Suppressor macrophage treated with lipopolysaccharide for 1 hour (primary cell): Measurements from ENCODE around the gene ZNF736.
"Not testable (repeated sequence)": the region's sequence is repeated elsewhere in the genome, so short reads cannot be mapped to it uniquely, and the experiment has no call there.

Source experiments
- DNase-seq, 3 donors: peaks; one replicate each; pipeline ENCODE4 v3.0.0-alpha.2; 2020 to 2022

The ZNF736 gene

DNA sequence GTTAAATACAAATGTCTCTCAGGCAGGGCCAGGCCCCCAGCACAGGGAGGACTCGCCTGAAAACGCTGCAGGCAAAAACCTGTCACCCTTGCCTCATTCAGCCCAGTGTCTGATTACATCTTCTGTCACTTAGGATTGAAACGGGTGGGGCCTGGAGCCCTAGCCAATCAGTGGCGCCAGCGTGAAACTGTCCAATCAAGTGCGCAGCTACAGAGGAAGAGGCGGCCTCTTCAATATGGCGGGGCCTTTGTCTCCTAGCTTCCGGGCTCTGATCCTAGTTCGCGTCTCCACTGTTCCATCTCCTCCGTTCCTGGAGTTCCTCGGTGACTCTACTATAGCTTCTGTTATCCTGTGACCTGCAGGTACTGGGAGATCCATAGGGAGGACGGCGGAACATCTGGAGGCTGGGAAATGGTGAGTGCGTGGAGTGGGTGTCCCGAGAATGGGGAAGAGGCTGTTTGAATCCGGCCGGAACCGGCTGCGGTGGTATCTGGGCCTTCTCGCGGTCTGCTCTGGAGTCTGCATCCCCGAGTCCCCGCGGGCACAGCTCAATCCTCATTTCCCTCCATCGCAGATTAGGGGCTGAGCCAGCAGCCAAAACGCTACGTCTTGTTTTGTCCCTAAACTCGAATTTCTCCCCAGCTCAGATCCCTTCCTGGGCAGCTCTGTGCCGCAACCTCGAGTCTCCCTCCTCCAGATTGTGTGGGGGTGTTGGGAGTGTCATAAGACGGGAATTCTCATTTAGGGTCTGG lies at the start of gene ZNF736:
ZNF736 (plus strand) TSS at position 222 of the 752 bp plus-strand sequence; CDS start at position 412, 190 bp downstream.
- DNase-seq: peak; percentile 93 to 95 (median 94)

DNA sequence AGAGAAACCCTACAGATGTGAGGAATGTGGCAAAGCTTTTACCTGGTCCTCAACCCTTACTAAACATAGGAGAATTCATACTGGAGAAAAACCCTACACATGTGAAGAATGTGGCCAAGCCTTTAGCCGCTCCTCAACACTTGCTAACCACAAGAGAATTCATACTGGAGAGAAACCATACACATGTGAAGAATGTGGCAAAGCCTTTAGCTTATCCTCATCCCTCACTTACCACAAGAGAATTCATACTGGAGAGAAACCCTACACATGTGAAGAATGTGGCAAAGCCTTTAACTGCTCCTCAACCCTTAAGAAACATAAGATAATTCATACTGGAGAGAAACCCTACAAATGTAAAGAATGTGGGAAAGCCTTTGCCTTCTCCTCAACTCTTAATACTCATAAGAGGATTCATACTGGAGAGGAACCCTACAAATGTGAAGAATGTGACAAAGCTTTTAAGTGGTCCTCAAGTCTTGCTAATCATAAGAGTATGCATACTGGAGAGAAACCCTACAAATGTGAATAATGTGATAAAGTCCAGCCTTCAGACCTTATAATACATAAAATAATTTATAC lies 47.3 kb upstream of the ZNF736 start:
- DNase-seq: no peak

DNA sequence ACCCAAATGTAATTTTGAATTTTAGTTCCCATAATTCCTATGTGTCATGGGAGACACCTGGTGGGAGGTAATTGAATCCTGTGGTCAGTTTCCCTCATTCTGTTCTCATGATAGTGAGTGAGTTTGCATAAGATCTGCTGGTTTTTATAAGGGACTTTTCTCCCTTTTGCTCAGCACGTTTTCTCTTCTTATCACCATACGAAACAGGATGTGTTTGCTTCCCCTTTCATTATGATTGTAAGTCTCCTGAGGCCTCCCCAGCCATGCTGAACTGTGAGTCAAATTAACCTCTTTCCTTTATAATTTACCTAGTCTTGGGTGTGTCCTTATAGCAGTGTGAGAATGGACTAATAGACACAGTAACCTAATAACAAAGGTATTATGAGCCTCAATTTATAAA lies 36.1 kb upstream of the ZNF736 start:
- no peak for DNase-seq

DNA sequence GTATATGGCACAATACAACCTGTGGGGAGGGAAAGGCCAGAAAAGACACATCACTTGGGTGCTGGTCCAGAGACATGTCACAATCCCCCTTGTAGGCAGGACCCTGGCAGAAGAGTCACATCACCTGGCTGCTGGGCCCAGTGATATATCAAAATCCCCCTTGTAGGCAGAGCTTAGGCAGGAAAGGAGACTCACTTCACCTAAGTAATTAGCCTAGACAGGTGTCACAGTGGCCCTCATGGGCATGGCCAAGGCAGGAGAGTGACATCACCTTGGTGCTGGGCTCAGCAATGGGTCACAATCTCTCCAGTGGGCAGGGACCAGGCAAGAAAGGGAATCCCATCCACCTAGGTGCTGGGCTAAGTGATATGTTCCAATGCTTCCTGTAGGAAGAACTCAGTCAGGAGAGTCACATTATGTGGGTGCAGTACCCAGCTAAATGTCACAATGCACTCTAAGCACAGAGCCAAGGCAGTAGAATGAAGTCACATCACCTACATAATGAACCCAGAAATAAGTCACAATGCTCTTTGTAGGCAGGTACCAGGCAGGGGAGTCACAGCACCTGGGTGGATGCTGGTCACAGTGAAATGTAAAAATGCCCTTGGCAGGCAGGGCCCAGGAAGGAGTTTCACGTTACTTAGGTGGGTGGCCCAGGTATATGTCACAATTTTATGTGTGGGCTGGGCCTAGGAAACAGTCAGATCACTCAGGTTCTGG lies 18.9 kb upstream of the ZNF736 start:
- DNase-seq: no peak

DNA sequence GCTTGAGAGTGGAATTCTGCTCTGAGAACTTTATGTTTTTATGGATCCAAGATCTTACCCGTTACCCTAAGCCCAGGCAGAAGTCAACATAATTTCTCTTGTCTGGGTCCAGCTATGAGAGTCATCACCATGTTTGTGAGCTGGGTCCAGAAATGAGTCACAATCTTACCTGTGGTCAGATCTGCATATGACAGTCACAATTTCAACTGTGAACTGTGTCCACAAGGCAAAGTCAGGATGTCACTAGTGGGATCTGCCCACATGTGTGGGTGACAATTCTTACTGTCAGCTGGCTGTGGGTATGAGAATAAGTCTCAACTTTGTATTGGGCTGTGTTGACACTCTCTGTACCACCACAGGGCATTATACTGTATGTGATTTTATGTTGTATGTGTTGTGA lies 16.3 kb upstream of the ZNF736 start:
- DNase-seq: not testable (repeated sequence)

DNA sequence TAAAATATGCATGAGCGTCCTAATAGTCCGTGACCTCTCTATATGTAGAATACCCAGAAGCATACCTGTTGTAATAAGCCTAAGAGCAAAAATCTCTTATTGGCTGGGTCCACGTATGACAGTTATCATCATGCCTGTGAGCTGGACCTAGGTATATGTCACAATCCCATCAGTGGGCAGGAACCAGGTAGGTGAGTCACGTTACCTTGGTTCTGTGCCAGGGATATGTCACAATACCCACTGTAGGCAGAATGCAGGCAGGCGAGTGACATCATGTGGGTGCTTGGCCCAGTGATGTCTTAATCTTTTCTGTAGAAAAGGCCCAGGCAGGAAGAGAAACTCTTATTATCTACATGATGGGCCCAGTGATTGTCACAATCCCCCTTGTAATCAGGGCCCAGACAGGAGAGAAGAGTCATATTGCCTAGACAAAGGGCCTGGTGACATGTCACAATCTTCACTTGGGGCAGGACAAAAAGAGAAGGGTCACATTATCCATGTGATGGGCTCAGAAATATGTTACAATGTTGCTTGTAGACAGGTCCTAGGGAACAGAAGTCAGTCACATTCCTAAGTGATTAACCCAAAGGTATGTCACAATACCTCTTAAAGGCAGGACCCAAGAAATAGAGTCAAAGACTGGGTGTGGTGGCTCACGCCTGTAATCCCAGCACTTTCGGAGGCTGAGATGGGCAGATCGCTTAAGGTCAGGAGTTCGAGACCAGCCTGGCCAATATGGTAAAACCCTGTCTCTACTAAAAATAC lies 12.9 kb upstream of the ZNF736 start:
- no peak for DNase-seq

DNA sequence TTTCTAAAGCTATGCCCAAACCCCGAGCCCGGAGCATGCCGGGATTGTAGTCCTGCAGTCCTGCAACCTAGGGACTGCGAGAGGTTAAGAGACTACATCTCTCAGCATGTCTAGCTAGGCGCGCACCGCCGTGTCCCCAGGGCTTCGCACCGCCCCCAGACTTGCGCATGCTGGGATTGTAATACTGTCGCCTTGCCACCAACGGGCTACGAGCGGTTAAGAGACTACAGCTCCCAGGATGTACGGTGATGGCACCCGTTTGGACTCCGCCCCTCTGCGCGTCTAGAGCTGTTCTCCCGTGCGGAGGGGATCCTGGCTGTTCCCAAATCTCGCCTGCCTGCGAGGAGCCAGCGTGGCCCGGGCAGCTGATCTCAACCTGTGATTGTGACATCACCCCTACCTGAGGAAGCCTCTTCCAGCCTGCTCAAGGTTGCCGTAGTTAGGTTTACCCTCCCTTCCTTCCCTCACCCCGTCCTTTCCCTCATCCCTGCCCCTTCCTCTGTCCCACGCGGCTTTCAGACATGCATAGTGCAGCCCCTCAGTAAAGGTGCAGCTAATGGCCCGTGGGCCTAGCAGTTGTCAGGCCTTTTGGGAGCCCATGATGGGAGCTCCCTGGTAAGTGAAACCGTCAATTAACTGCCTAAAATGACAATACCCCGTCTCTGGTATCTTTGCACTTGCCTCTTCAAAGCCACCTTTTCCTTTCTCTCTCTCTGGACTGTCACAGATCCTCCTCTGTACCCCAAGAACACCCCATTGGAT lies 6.3 kb upstream of the ZNF736 start:
- peak; percentile 92 to 94 (median 93) for DNase-seq

DNA sequence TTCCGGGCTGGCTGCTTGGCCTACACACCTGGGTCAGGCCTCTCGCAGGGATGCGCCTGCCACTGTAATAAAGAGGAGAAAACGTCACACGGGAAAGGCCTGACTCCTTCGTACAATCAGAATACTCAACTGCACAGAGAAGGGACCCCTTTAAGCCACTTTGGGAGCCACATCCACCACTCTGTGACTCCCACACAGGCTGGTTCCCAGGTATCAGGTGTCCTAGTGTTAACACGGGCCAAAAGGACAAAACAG lies 5.8 kb upstream of the ZNF736 start:
- DNase-seq: no peak

DNA sequence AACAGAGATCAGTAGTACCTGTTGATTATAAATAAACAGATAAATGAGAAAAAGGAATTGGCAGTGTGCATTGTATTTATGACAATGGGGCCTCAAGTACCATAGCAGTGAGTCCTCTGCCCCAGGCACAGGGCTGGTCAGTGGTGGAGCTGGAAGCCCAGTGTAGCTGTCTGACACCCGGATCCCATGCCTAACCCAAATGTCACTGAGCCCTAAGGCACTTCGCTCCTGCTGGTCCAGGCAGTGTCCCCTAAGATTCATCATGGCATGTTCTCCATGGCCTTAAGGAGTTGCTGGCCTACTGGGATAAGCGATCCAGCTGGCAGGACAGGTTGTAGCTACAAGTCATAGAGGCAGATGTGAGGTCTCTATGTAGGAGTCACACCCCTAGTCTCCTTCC lies 3.3 kb upstream of the ZNF736 start:
- DNase-seq: no peak

DNA sequence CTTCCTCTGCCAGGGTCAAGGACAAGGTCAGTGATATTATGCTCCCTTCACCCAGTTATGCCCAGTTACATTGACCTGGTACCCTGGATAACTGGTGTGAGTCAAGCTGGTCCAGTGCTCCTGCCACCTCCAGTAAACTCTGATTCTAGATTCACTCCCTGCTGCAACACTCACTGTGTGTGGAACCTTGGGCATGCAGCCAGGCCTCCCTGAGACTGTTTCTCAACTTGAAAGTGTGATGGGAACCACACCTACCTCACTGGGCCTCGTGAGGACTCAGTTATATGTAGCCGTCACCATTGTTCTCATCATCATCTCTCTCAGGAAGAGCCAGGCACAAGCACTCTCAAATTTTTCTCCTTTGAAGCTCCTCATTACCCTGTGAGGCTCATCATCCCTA lies 935 bp upstream of the ZNF736 start:
- no peak for DNase-seq

DNA sequence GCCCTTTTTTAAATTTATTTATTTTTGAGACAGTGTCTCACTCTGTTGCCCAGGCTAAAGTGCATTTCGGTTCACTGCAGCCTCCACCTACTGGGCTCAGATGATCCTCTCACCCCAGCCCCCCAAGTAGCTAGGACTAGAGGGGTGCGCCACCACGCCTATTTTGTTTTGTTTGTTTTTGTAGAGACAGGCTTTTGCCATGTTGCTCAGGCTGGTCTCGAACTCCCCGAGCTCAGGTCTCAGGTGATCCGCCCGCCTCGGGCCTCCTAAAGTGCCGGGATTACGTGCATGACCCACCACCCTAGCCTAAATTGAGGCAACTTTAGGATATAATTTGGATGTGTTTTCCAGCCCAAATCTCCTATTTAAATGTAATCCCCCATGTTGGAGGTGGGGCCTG lies 805 bp downstream of the ZNF736 start:
- DNase-seq: no peak

DNA sequence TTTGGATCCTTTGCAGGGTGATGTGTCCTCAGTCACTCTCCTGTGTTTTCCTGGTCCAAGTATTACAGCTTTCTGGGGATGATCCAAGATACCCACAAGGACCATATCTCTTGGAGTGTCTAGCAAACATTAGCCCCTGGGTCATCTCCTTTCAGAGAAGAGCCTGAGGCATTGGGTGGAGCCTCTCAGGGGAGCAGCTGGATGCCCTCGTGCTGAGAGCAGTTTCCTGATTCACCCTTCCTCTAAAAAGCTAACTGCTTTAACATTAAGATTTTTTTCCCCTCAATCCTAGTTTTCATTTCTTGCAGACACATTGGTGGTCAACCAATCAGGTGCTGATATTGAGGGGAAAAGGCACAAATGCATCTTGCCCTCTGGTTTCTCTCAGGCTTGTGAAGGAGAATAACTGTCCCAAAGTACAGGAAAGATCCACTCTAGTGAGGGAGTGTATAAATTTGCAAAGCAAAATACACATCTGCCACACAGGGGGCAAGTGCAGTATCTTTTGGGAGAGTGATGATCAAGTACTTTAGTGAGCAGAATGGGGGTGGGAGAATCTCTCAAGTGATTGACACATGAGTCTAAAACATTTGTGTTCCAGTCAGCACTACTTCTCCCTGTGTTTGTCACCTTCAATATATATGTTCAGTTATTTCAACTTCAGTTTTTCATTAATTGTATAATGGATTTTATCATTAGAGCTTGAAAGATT lies 2.4 kb downstream of the ZNF736 start:
- DNase-seq: not testable (repeated sequence)

DNA sequence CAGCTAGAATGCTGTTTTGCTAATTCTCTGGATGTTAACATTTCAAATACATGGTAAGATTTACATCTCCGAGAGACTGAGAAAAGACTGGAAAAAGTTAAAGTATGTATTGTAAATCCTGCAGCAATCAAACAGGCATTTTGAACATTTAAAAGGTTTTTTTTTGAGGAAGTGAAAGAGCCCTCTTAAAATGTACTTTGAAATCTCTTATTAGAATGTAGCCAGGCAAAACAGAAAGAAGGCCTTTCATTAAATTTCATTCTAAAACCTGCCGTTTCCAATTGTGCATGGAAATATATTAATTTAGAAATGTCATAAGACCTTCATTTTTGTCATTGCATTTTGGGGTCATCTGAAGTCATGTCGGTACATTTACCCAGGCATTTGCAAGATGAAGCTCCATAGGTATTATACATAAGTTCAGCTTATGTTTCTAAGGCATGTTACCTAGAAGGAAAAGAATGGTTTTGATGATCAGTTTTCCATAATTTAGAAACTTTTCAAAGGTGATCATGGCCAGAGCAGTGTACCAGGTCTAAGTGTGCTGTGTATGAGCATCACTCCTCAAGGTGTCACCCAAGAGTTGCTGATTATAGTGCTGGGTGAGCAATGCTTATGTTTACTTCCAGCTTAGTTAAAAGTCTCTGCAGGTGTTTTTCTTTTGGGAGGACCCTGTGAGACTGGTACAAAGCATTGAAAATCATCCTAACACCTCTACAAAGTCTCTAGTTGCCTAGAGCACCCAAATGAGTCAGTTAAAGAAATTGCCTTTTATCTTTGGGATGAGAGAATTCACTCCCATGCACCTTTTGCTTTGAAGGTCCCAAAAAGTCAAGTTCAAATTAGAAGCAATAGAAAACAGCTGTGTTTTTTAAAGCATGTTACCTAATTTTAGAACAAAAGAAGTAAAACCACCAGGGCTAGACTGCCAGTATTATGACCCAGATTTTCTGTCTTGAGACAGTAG lies 7.1 kb downstream of the ZNF736 start:
- DNase-seq: no peak

DNA sequence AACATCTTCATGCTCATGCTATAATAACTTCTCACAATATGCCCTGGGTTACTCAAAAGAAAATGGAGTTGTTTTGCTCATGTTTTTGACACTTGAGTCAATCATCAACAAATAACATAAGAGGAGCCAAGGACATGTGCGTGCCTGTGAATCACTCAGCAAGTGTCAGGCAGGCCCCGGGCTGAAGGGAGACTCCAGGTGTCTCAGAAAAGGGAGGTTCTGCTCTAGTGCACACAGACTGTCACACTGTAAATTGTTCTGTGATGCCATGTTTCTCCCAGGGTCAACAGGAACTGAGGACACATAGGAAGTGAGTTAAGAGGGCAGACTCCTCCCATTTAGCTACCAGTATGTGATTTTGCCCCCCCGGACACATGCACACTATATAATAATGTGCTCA lies 10.4 kb downstream of the ZNF736 start:
- DNase-seq: not testable (repeated sequence)

DNA sequence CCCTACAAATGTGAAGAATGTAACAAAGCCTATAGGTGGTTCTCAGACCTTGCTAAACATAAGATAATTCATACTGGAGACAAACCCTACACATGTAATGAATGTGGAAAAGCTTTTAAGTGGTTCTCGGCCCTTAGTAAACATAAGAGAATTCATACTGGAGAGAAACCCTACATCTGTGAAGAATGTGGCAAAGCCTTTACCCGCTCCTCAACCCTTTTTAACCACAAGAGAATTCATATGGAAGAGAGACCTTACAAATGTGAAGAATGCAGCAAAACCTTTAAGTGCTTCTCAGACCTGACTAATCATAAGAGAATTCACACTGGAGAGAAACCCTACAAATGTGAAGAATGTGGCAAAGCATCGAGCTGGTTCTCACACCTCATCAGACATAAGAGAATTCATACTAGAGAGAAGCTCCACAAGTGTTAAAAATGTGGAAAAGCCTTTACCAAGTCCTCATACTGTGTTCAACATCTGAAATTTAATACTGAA lies 35.0 kb downstream of the ZNF736 start:
- DNase-seq: not testable (repeated sequence)

DNA sequence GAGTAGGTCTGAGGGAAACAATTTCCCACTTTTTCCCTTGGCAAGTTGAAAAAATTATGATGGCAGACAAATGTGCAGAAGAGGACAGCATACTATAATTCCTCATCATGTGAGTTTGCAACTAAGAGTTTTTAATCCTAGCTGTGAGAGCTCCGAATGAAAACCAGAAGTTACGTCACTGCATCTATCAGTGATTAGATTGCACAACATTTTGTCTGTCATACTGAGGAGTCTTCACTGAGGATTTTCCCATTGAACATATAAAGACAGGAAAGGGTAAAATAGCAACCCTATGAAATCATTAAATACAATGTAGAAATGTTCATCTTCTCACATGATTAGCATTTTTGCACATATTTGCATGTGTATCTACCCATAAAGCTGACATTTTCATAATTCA lies 45.8 kb downstream of the ZNF736 start:
- no peak for DNase-seq

DNA sequence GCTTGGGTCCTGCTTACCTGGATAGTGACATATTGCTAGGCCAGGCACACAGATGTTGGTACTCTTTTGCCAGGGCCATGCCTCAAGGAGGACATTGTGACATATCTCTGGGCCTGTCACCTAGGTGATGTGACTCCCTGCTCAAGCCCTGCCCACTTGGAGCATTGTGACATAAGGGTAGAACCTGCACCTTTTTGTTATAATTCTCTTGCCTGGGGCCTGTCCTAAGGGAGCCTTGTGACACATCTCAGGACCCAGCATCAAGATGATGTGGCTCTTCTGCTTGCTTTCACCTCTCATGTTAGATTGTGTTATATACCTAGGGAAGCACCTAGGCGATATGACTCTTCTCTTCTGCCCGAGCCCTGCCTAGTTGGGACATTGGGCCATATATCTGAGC lies 57.4 kb downstream of the ZNF736 start:
- no peak for DNase-seq

DNA sequence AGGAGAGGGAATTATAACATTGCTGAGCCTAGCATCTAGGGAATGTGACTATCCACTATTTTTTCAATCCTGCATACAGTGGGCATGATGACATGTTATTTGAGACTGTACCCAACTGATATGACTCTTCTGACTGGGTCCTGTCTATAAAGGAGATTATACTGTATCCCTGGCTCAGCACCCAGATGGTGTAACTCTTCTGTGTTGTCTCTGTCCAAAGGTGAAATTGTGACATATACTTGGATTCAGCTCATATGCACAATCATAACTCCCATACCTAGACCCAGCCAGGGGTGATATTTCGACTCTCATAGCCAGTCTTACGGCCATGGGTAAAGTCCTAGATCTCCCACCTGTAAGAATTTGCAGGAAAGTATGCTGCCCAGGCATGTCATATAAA lies 59.3 kb downstream of the ZNF736 start:
- no peak for DNase-seq

DNA sequence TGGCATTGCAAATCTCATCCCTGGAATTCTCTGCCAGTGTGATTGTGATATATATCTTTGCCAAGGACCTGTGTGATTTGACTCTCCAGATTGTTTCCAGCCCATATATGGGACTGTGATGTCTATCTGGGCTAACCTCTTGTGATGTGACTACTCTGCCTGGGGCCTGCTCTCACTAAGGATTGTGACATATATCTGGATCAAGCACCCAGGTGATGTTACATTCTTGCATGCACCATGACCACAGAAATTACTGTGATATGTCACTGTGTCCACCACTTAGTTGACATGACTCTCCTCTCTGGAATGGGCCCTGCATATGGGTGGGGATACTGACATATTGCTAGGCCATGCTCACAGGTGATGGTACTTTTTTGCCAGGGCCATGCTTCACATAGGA lies 86.6 kb downstream of the ZNF736 start:
- DNase-seq: no peak
